T-helper 2 cell treated with Interferon-gamma antibody and Interleukin-4, amounts not matched to agents 5 μg/mL and 100 μg/mL, for 36 hours (primary cell): ENCODE data around the gene EXOSC1.
A peak's percentile ranks its signal among the peaks of the same experiment; 100 is the strongest.
"Not testable (repeated sequence)": the region's sequence is repeated elsewhere in the genome, so short reads cannot be mapped to it uniquely, and the experiment has no call there.

ENCODE experiments used
- DNase-seq: peaks from one replicate; pipeline ENCODE4 v3.0.0; 2021; ENCODE audit warnings: low spot score
- H3K27ac Mint-ChIP-seq: one replicate; pipeline ENCODE4 v1.8.0; 2021; ENCODE audit warnings: mild to moderate bottlenecking, mixed read lengths
- H3K27me3 Mint-ChIP-seq: one replicate; pipeline ENCODE4 v1.8.0; 2021; ENCODE audit warnings: low read depth, mixed read lengths
- H3K36me3 Mint-ChIP-seq: one replicate; pipeline ENCODE4 v1.8.0; 2021; ENCODE audit warnings: low read depth, mixed read lengths
- H3K4me1 Mint-ChIP-seq: one replicate; pipeline ENCODE4 v1.8.0; 2021; ENCODE audit warnings: low read depth, mixed read lengths
- H3K4me3 Mint-ChIP-seq: one replicate; pipeline ENCODE4 v1.8.0; 2022; ENCODE audit warnings: mild to moderate bottlenecking, moderate library complexity, mixed read lengths
- H3K9me3 Mint-ChIP-seq: one replicate; pipeline ENCODE4 v1.8.0; 2021; ENCODE audit warnings: mixed read lengths

The EXOSC1 gene

DNA sequence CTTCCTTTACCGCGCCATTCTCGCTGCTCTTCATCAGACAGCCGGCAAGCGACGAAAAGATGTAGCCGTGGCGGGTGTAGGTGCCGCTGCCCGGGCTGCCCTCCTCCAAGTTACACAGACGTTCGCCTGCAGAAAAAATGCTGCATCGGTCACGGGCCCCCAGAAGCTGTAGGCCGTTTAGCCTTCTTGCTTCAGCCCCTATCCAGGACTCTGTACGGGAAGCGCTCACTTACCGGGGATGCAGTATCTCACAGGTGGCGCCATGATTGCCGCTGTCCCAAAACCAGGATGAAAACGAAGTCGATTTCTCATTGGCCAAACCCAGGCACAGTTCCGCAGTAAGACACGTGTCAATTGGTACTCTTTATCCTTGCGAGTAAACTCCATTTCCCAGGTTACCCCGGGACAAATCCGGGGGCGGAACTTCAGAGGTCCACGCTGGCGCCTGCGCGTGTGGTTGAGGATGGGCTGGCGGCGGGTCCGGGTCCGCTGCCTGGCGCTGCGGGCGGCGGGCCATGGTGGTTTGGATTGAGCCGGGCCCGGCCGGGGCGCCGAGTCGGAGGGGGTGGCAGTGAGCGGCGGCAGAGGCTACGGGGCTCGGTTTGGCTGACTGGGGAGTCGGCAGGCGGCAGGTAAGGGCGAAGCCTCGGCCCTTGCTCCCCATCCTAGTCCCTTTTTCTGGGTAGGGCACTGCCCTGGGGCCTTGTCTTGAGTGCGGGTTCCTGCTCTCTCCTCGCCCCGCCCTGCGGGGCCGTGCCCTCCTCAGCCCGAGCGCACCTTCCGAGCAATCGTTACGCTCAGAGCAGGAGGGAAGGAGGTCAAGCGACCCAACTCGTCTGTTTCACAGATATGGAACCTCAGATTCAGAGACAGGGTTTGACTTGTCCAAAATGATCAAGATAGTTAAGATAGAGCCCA lies at the start of gene EXOSC1, which contains the start of gene ZDHHC16:
EXOSC1 (minus strand) TSS at position 285 of the 918 bp plus-strand sequence; CDS start at position 264, 21 bp downstream.
ZDHHC16 (plus strand) TSS at position 454 of the 918 bp plus-strand sequence. CDS start 5,501 bp downstream, outside the sequence.
- Mint-ChIP-seq H3K4me3 (peak within 1 kb of the TSS; percentile 91), H3K36me3 (peaks cover 14% of the 10 kb centered on the region), H3K27ac (peak within 1 kb of the TSS; percentile 78), H3K9me3 (no peaks in the 10 kb centered on the region), H3K4me1 (peaks cover 29% of the 10 kb centered on the region), H3K27me3 (no peaks in the 10 kb centered on the region)
- DNase-seq, result peak; percentile 96

GRCh38 chr10:97494863-97495506 lies 49.2 kb upstream of the EXOSC1 start:
- Mint-ChIP-seq H3K9me3 (no peaks in the 10 kb centered on the region), H3K4me3 (peak overlapping the region; percentile 50), H3K36me3 (peaks cover 5% of the 10 kb centered on the region), H3K27ac (peak overlapping the region; percentile 81), H3K27me3 (peaks cover 5% of the 10 kb centered on the region), H3K4me1 (peaks cover 31% of the 10 kb centered on the region)
- DNase-seq, result no peak

GRCh38 chr10:97494151-97494550 lies 48.3 kb upstream of the EXOSC1 start:
- Mint-ChIP-seq H3K9me3 (no peaks in the 10 kb centered on the region), H3K27ac (no peak overlapping the region), H3K4me3 (no peak overlapping the region), H3K36me3 (peaks cover 7% of the 10 kb centered on the region), H3K27me3 (no peaks in the 10 kb centered on the region), H3K4me1 (peaks cover 33% of the 10 kb centered on the region)
- DNase-seq, result no peak

GRCh38 chr10:97490592-97490991 lies 44.8 kb upstream of the EXOSC1 start:
- Mint-ChIP-seq H3K27ac (no peak overlapping the region), H3K4me1 (peaks cover 23% of the 10 kb centered on the region)

GRCh38 chr10:97485647-97486281 lies 40.0 kb upstream of the EXOSC1 start:
- no peak overlapping the region for H3K27ac Mint-ChIP-seq

More at GRCh38 chr10:97490592-97490991, 44.8 kb upstream of the EXOSC1 start:
- DNase-seq, result no peak
- Mint-ChIP-seq H3K36me3 (peaks cover 15% of the 10 kb centered on the region), H3K9me3 (no peaks in the 10 kb centered on the region), H3K4me3 (no peak overlapping the region), H3K27me3 (no peaks in the 10 kb centered on the region)

DNA sequence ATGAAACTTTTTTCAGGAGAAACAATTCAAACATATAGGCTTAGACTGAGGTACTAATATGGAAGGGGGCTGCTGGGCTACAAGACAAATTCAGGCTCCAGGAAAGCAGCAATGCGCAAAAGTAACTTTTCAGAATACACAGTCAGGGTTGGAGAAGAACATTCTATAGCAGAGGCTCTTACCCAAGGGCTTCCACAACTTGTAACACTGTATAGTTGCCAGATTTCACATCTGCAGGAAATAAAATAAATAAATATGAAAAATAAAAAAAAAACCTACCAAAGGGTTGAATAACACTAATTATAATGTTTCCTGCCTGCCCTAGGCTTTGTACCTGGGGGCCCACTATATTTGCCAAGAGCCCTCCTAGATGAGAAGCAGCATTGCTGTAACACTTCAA lies 38.1 kb upstream of the EXOSC1 start:
- H3K27me3 Mint-ChIP-seq, result no peaks in the 10 kb centered on the region
- DNase-seq, result no peak
- no peak overlapping the region for H3K27ac Mint-ChIP-seq
- H3K4me1 Mint-ChIP-seq, result peaks cover 8% of the 10 kb centered on the region
- no peaks in the 10 kb centered on the region for H3K9me3 Mint-ChIP-seq
- no peak overlapping the region for H3K4me3 Mint-ChIP-seq
- H3K36me3 Mint-ChIP-seq, result peaks cover 35% of the 10 kb centered on the region

More at GRCh38 chr10:97485647-97486281, 40.0 kb upstream of the EXOSC1 start:
- H3K27me3 Mint-ChIP-seq, result no peaks in the 10 kb centered on the region
- peaks cover 28% of the 10 kb centered on the region for H3K36me3 Mint-ChIP-seq
- H3K4me3 Mint-ChIP-seq, result no peak overlapping the region
- no peaks in the 10 kb centered on the region for H3K9me3 Mint-ChIP-seq
- peaks cover 13% of the 10 kb centered on the region for H3K4me1 Mint-ChIP-seq
- DNase-seq, result no peak

GRCh38 chr10:97483506-97483905 lies 37.7 kb upstream of the EXOSC1 start:
- Mint-ChIP-seq H3K27ac (no peak overlapping the region), H3K4me3 (no peak overlapping the region), H3K27me3 (no peaks in the 10 kb centered on the region), H3K4me1 (peaks cover 8% of the 10 kb centered on the region), H3K36me3 (peaks cover 35% of the 10 kb centered on the region), H3K9me3 (no peaks in the 10 kb centered on the region)
- DNase-seq, result no peak

GRCh38 chr10:97482381-97482780 lies 36.6 kb upstream of the EXOSC1 start:
- no peaks in the 10 kb centered on the region for H3K27me3 Mint-ChIP-seq
- H3K27ac Mint-ChIP-seq, result no peak overlapping the region
- H3K9me3 Mint-ChIP-seq, result no peaks in the 10 kb centered on the region
- H3K4me3 Mint-ChIP-seq, result no peak overlapping the region
- no peak for DNase-seq
- peaks cover 42% of the 10 kb centered on the region for H3K36me3 Mint-ChIP-seq
- H3K4me1 Mint-ChIP-seq, result peaks cover 8% of the 10 kb centered on the region

DNA sequence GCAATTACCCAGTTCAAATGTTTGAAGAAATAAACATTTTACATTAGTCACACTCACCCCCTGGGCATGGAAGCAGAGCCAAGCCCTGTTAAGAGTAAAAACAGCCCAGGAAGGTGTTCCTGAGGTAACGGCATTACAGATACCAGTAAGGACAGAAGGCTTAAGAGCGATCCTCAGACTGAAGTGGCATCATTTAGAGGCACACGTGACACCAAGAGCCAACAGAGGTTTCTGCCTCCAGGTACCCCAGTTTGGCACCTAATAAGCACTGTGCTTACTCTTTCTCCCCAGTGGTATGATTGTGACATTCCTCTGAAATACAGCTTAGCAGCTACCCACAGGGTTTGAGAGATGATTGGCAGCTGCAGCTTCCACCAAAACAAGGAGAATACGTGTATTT lies 35.3 kb upstream of the EXOSC1 start:
- Mint-ChIP-seq H3K4me1 (peaks cover 5% of the 10 kb centered on the region), H3K36me3 (peaks cover 45% of the 10 kb centered on the region), H3K27ac (no peak overlapping the region), H3K4me3 (no peak overlapping the region), H3K27me3 (no peaks in the 10 kb centered on the region), H3K9me3 (no peaks in the 10 kb centered on the region)
- no peak for DNase-seq

DNA sequence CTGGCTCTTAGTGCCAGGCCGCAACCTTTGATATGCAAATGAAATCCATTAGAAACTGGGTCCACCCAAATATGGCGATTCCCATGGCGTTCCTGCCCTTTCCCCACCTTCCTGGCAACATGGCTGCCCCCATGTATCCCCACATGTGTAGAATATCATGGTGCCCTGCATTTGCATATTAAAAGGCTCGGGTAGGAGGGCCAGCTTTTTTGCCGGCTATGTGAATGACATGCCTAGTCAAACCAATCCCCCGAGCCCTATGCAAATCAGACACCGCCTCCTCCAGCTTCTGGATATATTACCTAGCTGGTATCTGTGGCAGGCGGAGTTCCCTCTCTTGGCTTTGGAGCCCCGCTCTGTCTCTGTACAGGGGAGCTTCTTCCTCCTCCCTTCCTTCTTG lies 34.1 kb upstream of the EXOSC1 start:
- Mint-ChIP-seq H3K27me3 (no peaks in the 10 kb centered on the region), H3K36me3 (peaks cover 47% of the 10 kb centered on the region), H3K4me3 (no peak overlapping the region), H3K4me1 (peaks cover 3% of the 10 kb centered on the region), H3K9me3 (no peaks in the 10 kb centered on the region), H3K27ac (no peak overlapping the region)
- no peak for DNase-seq

DNA sequence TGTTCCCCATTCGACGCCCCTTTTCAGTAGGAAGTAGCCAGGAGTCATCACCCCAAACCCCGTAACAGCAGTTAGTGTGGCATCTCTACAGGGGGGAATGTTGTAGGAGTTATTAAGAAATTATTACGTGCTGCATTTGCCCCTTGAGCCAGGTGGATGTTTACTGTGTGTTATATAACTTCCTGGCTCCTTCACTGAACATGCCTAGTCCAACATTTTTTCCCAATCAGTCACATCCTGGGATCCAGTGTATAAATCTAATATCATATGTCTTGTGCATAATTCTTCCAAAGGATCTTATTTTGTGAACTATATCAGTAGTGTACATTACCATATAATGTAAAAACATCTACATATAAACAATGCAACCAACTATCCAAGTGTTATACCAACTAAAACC lies 33.6 kb upstream of the EXOSC1 start:
- not testable (repeated sequence) for H3K9me3 Mint-ChIP-seq, H3K4me3 Mint-ChIP-seq, H3K27ac Mint-ChIP-seq, H3K27me3 Mint-ChIP-seq, H3K4me1 Mint-ChIP-seq, DNase-seq
- H3K36me3 Mint-ChIP-seq, result peaks cover 51% of the 10 kb centered on the region

DNA sequence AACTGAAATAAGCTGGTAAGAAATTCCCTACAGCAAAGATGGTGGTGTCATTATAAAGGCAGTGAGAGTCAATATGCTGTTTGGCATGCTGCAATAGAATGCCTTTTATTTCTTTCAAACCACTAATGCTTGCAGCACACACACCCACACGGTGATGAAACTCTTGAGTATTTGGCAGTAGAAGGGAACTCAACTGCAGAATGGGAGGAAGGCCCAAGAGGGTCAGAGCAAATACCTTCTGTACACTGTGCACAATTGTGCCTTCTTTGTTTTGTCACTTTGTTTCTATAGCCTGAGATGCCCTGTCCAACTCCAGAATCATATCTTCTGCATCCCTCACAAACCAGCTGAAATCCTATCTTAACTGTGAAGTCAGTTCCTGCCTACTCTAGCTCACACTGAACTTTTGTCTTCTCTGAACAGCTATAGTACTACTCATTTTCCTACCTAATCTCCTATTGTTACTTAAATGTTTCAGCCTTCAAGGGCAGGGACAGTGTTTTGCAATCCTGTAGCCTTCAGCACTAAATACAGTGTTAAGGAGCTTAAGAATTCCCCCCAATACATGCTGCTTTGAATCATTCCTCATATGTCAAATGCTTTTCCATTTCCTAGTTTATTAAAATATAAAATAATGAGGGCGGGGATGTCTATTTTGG lies 30.3 kb upstream of the EXOSC1 start:
- H3K9me3 Mint-ChIP-seq, result no peaks in the 10 kb centered on the region
- peaks cover 53% of the 10 kb centered on the region for H3K36me3 Mint-ChIP-seq
- no peaks in the 10 kb centered on the region for H3K4me1 Mint-ChIP-seq
- H3K4me3 Mint-ChIP-seq, result no peak overlapping the region
- no peak overlapping the region for H3K27ac Mint-ChIP-seq
- no peaks in the 10 kb centered on the region for H3K27me3 Mint-ChIP-seq
- DNase-seq, result no peak

DNA sequence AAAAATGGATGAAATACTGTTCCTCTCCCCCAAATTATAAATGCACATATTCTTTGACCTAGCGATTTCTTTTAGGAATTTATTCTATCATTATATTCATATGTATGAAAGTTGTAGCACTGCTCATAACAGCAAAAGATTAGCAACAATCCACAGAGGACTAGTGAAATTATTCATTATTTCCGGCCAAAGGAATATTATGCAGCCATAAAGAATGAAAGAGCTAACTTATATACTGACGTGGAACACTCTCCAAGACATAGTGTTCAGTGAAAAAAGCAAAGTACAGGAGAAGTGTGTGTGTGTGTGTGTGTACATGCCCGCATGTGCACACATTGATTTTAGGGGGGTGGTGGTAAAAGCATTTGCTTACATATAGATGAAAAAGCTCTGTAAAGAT lies 29.1 kb upstream of the EXOSC1 start:
- no peak for DNase-seq
- Mint-ChIP-seq H3K27ac (no peak overlapping the region), H3K36me3 (peaks cover 51% of the 10 kb centered on the region), H3K4me3 (no peak overlapping the region), H3K27me3 (no peaks in the 10 kb centered on the region), H3K4me1 (no peaks in the 10 kb centered on the region), H3K9me3 (no peaks in the 10 kb centered on the region)
